Epithelial cell of umbilical artery (primary cell): Measurements from ENCODE around the gene XIRP2. TPM values are rescaled to one million over a fixed set of nuclear protein-coding genes. Genes with fewer than 3 reads are reported as not detected.

Source experiments
- total RNA-seq: library from RNA; depleted of rRNA; stranded (reverse); fragments of >200 nt; gene quantifications from 2 replicates; pipeline ENCODE4 v1.2.3, GENCODE V29; 2014

The XIRP2 gene
- total RNA-seq = 0.30 and 0.32 TPM in 2 replicates

DNA sequence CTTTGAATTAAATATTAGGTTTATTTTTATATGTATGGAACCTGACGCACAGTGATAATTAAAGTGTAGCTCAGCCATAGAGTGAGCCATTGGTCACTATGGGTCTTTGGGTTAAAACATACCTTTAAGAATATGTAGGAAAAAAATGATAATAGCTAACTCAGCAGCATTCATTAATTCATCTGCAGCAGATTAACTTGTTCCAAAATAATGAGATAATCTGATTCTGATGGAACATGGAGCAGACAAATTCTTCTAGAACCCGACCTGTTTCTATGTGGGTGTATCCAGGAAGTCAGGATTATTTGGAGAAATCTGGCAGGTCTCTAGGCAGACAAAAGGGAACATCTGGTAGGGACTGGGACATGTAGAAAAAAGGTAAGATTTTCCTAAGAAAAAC lies at the start of gene XIRP2:
Gene XIRP2, plus strand, starts transcription at position 301 of the 400 bp plus-strand sequence. CDS start 15,003 bp downstream, outside the sequence.

GRCh38 chr2:167292430-167293171 lies 404.3 kb downstream of the XIRP2 start, which contains the start of gene B3GALT1:
Gene B3GALT1, plus strand, starts transcription at chr2:167293001.

